HG03135 (cell line): ENCODE data around the gene MAST4.
"Not testable (repeated sequence)": the region's sequence is repeated elsewhere in the genome, so short reads cannot be mapped to it uniquely, and the experiment has no call there.

Experiments used
- ATAC-seq: cut with Tn5 transposase; IDR thresholded peaks from one replicate; pipeline ENCODE4 v1.9.1; 2021; ENCODE audit warnings: mild to moderate bottlenecking, moderate library complexity; ENCODE audit not compliant: unreplicated experiment

Gene MAST4

GRCh38 chr5:66805514-66806430, 209.6 kb downstream of the MAST4 start:
- ATAC-seq, result no peak

GRCh38 chr5:66807743-66808142, 211.6 kb downstream of the MAST4 start:
- no peak for ATAC-seq

GRCh38 chr5:66808663-66809062, 212.5 kb downstream of the MAST4 start:
- ATAC-seq, result no peak

GRCh38 chr5:66810151-66810550, 214.0 kb downstream of the MAST4 start:
- ATAC-seq, result no peak

GRCh38 chr5:66810848-66811261, 214.7 kb downstream of the MAST4 start:
- no peak for ATAC-seq

GRCh38 chr5:66812291-66812690, 216.1 kb downstream of the MAST4 start:
- no peak for ATAC-seq

GRCh38 chr5:66813306-66813705, 217.1 kb downstream of the MAST4 start:
- ATAC-seq, result no peak

- peak; percentile 70 for ATAC-seq
These were observed 218.2 kb downstream of the MAST4 start for GRCh38 chr5:66814146-66814991.

- no peak for ATAC-seq
These were observed 222.2 kb downstream of the MAST4 start for GRCh38 chr5:66818304-66818934.

GRCh38 chr5:66818935-66819328, 222.7 kb downstream of the MAST4 start:
- no peak for ATAC-seq

- no peak for ATAC-seq
These were observed 224.5 kb downstream of the MAST4 start for GRCh38 chr5:66820630-66821207.

- ATAC-seq, result no peak
These were observed 225.7 kb downstream of the MAST4 start for GRCh38 chr5:66821688-66822429.

- ATAC-seq, result not testable (repeated sequence)
These were observed 226.7 kb downstream of the MAST4 start for GRCh38 chr5:66822906-66823305.

GRCh38 chr5:66824476-66824875, 228.3 kb downstream of the MAST4 start:
- no peak for ATAC-seq

- no peak for ATAC-seq
These were observed 230.1 kb downstream of the MAST4 start for GRCh38 chr5:66826263-66826662.

GRCh38 chr5:66826696-66827095, 230.5 kb downstream of the MAST4 start:
- no peak for ATAC-seq

GRCh38 chr5:66828046-66828547, 231.9 kb downstream of the MAST4 start:
- no peak for ATAC-seq

GRCh38 chr5:66828548-66829357, 232.6 kb downstream of the MAST4 start:
- ATAC-seq, result peak; percentile 72

GRCh38 chr5:66829358-66829674, 233.1 kb downstream of the MAST4 start:
- no peak for ATAC-seq
